Measurements from ENCODE around the gene RNF123.

DNA sequence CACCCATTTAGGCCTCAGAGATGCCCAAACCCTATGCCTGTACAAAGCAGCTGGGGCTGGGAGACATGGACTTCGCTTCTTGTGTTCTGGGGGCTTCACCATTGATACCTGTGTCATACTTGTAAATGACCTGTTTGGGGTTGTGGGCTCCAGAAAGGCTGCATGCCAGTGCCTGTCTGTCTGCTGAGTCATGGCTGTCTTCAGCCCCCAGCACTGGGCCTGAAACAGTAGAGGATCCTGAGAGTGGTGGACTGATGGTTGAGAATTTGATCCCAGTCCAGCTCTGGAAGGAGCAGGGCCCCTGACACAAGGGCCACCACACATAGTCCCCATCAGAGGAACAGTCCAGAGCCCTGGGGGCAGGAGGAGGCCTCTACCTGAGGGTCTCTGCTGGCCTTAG, 39.8 kb upstream of the RNF123 start:
- TF ChIP-seq, protein P1, sequence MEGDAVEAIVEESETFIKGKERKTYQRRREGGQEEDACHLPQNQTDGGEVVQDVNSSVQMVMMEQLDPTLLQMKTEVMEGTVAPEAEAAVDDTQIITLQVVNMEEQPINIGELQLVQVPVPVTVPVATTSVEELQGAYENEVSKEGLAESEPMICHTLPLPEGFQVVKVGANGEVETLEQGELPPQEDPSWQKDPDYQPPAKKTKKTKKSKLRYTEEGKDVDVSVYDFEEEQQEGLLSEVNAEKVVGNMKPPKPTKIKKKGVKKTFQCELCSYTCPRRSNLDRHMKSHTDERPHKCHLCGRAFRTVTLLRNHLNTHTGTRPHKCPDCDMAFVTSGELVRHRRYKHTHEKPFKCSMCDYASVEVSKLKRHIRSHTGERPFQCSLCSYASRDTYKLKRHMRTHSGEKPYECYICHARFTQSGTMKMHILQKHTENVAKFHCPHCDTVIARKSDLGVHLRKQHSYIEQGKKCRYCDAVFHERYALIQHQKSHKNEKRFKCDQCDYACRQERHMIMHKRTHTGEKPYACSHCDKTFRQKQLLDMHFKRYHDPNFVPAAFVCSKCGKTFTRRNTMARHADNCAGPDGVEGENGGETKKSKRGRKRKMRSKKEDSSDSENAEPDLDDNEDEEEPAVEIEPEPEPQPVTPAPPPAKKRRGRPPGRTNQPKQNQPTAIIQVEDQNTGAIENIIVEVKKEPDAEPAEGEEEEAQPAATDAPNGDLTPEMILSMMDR (IDR thresholded peaks at IDR 0.05; ENCODE audit: low read length), result no peak
- TF ChIP-seq EZH2 (IDR thresholded peaks at IDR 0.05; ENCODE audit: borderline replicate concordance, low read length), result no peak

All from OCI-LY1 (cell line).